Stimulated activated CD4-positive, alpha-beta T cell treated with anti-CD3 and anti-CD28 coated beads, Interleukin-12 subunit alpha, Interleukin-12 subunit beta, amount 100 ng/mL, for 48 hours (primary cell): ENCODE results near the gene GPATCH3.
"Not testable (repeated sequence)": the region's sequence is repeated elsewhere in the genome, so short reads cannot be mapped to it uniquely, and the experiment has no call there.

Source experiments
- DNase-seq, 3 donors: peaks; one replicate each; pipeline ENCODE4 v3.0.0-alpha.2; 2020; ENCODE audit warnings: low read depth in 2 of 3, low spot score in 1 of 3

The GPATCH3 gene, protein sequence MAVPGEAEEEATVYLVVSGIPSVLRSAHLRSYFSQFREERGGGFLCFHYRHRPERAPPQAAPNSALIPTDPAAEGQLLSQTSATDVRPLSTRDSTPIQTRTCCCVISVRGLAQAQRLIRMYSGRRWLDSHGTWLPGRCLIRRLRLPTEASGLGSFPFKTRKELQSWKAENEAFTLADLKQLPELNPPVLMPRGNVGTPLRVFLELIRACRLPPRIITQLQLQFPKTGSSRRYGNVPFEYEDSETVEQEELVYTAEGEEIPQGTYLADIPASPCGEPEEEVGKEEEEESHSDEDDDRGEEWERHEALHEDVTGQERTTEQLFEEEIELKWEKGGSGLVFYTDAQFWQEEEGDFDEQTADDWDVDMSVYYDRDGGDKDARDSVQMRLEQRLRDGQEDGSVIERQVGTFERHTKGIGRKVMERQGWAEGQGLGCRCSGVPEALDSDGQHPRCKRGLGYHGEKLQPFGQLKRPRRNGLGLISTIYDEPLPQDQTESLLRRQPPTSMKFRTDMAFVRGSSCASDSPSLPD

DNA sequence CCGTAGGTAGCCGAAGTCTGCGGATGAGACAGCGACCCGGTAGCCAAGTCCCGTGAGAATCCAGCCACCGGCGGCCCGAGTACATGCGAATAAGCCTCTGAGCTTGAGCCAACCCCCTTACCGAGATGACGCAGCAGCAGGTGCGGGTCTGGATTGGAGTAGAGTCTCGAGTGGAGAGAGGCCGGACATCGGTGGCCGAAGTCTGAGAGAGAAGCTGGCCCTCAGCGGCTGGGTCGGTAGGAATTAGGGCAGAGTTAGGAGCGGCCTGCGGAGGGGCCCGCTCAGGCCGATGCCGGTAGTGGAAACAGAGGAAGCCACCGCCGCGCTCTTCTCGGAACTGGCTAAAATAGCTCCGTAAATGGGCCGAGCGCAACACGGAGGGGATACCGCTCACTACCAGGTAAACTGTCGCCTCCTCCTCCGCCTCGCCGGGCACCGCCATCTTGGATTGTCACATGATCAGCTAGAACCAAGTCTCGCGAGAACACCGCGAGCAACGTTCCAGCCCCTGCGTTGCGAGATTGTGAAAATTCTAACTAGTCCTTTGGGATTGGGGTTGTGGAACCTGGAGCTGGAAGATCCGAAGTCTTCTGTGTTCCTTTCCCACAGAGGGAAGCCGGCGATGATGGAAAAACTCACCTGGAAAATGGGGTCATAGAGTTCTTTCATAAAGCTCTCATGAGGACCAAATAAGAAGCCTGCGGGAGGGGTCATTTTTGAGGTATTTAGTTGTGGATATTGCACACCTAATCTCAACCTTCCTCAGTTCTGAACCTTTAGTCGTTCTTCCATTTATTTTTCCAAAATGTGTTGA, at the start of gene GPATCH3:
Gene GPATCH3, minus strand, starts transcription at position 467 of the 814 bp plus-strand sequence. Its CDS starts 25 bp downstream, at position 442.
- peak; percentile 82 to 87 (median 85) for DNase-seq

DNA sequence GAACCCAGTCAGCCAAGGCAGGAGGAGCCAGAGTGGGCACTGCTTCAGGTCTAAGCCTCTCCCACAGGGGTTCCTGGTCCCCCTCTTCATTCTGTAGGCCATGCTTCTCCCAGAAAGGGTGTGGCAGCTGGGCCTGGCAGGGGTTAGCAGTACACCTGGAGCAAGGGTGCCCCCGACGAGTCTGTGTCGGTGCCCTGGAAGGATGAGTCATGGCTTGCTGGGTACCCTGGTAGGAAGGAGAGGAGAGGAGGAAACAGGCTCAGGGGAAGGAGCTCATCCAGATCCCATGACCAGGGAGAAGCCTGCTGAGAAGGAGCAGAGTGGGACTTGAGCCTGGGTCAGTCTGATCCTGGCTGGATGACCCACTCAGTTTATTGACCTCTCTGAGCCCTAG, 49.7 kb upstream of the GPATCH3 start:
- no peak for DNase-seq

DNA sequence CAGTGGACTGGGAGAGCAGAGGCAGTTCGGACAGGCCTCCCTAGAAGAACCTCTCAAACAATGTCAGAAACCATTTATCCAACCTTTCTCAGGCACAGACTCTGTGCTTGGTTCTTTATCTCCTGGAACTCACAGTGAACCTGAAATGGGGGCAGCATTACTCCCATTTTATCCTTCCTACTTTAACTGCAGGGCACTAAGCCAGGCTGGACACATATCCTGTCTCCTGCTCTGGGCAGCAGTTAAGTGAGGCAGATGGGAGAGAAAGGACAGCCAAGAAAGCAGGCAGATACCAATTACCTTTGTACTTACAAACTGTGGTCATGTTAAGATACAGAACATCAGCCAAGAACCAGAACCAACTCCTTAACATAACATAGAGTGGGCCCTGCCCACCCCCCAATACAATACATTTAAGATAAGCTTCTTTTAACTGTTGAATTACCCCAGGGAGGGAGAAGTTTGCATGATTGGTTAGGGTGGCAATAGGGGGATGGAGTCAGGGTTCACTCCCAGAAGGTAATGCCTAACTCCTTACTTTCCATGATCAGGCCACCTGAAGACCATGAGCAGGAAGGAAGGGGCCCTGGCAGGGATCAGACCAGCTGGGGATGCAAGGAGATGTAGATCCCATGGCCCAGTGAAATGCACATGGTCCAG, 49.1 kb upstream of the GPATCH3 start:
- no peak for DNase-seq

DNA sequence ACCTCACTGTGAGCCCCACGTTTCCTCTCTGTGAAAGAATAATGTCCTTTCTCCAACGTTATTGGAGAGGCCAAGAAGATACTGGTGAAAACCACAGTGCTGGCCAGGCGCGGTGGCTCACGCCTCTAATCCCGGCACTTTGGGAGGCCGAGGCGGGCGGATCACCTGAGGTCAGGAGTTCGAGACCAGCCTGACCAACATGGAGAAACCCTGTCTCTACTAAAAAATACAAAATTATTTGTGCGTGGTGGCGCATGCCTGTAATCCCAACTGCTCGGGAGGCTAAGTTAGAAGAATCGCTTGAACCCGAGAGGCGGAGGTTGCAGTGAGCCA, 48.4 kb upstream of the GPATCH3 start:
- not testable (repeated sequence) for DNase-seq

DNA sequence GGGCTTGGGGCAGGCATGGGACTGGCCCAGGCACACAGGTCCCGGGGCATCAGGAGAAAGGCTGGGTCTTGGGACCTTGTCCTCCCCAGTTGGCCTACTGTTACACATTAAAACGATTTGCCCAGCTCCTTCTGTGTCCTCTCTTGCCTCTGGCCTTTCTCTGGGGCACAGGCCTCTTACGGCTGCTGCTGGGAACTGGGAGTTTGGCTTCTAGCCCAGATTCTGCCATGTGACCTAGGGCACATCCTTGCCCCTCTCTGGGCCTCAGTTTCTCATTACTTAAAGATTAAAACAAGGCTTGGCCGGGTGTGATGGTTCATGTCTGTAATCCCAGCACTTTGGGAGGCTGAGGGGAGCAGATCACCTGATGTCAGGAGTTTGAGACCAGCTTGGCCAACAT, 46.0 kb upstream of the GPATCH3 start:
- no peak for DNase-seq

DNA sequence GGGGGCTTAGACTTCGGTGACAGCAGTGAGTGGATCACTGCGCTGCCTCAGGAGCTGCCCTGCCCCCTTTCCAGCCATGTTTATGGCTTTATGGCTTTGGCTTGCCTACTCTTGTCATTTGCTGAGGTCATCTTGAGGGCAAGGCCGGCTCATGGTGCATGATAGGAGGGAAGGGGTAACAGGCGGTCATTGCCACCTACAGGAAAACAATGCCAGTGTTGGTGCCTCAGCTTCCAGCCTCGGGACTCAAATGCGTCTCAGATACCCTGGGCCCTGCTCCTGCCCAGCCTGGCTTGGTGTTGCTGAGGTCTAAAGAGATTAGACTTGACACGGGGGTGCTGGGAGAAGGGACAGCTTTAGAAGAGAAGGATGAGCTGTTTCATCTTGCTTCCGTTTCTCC, 45.5 kb upstream of the GPATCH3 start:
- no peak for DNase-seq

DNA sequence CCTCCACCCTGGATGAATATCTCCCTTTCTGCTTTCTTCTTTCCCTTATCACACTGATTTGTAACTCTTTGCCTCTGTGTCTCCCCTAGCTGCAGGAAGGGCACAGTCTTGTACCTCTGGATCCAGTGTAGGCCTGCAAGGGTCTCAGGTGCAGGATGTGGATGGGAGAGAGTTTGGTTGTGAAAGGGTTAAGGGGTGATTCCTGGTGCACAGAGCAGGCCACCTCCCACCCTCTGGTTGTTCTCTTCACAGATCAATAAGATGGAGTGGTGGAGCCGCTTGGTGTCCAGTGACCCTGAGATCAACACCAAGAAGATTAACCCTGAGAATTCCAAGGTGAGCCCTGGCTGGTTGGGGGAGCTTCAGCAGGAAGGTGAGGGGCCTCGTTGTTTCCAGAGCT, 44.9 kb upstream of the GPATCH3 start:
- DNase-seq, result no peak

DNA sequence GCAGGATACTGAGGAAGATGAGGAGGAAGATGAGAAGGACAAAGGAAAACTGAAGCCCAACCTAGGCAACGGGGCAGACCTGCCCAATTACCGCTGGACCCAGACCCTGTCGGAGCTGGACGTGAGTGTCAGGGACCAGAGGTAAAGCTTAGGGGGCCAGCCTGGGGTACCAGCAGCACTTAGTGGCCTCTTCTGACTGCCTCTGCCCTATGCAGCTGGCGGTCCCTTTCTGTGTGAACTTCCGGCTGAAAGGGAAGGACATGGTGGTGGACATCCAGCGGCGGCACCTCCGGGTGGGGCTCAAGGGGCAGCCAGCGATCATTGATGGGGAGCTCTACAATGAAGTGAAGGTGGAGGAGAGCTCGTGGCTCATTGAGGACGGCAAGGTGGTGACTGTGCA, 42.4 kb upstream of the GPATCH3 start:
- DNase-seq, result no peak

DNA sequence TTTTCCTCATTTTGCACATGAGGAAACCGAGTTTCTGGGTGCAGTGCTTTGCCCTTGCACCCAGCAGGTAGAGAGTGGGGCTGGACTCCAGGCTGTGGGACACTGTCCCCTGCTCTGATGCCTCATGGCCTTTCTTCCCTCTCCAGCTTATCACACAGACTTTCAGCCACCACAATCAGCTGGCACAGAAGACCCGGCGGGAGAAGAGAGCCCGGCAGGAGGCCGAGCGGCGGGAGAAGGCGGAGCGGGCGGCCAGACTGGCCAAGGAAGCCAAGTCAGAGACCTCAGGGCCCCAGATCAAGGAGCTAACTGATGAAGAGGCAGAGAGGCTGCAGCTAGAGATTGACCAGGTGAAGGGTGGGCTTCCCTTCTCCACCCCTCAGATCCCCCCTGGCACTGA, 41.0 kb upstream of the GPATCH3 start:
- no peak for DNase-seq

DNA sequence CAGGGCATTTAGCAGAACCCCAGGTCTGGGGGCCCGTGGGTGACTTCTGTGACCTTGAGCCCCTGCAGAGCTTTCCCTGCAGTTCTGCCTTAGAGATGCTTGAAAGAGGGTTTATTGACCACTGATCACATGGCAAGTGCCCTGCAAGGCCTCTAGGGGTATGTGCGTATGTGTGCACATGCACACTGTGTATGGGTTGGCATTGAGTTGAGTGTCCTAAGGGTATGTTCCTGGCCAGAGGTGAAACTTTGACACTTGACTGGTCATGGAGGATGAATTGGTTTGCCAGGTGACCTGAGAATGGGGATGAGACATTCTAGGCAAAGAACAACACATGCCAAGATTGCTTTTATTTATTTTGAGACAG, 38.4 kb upstream of the GPATCH3 start:
- DNase-seq, result no peak

DNA sequence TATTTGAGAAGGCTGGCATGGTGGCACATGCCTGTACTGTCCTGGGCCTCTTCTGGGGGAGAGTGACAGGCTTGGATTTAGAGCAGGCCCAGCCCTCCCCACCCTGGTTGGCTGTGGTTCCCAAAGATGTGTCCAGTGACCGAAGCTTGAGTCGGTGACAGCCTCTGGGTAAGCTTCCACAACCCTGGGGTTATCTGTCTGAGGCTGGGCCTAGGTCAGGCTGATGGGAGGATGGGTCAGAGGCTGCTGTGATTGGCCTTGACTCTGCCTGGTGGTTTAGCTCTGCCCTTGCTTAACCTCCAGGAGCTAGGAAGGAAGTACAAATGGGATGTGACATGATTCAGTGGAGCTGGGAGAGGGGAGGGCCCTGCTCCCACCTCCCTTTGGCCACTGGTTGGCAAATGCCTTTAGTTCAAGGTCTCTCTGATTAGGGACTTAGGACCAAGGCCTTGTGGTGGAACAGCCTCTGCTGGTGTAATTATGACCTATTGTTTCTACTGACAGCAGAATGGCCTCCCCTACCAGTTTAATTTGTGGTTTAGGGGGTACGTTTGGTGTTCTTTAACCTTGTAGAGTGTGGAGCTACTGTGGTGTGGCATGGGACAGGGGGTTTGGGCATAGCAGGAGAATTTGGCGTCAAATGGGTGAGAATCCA, 37.9 kb upstream of the GPATCH3 start:
- no peak for DNase-seq

DNA sequence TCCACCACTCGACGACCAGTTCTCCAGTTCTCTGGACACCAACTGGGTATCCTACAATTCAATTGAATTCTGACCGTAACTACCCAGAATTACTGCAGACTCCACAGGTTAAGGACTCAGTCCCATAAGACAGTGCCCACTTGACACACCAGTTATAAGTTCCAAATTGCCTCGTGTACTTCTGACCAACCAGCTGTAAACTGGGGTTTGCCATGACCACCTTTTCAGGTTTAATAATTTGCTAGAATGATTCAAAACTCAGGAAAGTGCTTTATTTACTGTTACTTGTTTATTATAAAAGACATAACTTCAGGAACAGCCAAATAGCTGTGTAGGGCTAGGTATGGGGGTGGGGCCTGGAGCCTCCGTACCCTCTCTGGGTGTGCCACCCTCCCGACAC, 36.6 kb upstream of the GPATCH3 start:
- DNase-seq, result no peak

DNA sequence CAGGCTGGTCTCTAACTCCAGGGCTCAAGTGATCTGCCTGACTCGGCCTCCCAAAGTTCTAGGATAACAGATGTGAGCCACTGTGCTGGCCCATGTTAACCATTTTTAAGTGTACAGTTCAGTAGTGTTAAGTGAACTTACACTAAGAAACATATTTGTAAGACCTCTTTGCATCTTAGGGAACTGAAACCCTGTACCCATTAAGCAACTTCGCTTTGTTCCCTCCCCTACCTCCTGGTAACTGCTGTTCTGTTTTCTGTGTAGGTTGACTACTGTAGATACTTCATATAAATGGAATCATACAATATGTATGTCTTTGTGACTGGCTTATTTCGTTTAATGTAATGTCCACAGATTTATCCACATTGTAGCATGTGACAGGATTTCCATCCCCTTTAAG, 32.3 kb upstream of the GPATCH3 start:
- no peak for DNase-seq

DNA sequence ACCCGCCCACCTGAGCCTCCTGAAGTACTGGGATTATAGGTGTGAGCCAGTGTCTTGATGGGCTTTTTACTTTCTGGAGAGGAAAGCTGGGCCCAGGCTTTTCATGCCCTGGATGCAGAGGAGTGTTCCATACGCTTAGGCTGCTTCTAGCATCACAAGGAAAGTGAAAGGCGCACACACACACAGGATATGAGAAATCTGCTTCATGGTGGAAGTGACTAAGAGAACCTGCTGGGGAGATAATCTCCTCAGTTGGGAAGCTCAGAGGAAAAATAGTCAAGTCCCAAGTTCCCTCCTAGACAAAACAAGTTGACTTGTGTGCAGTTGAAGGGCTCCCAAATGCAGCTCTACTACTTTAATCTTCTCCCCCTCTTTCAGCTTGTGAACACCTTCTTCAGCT, 23.4 kb upstream of the GPATCH3 start:
- peak in 1 of 3 donors; percentile 4 for DNase-seq

DNA sequence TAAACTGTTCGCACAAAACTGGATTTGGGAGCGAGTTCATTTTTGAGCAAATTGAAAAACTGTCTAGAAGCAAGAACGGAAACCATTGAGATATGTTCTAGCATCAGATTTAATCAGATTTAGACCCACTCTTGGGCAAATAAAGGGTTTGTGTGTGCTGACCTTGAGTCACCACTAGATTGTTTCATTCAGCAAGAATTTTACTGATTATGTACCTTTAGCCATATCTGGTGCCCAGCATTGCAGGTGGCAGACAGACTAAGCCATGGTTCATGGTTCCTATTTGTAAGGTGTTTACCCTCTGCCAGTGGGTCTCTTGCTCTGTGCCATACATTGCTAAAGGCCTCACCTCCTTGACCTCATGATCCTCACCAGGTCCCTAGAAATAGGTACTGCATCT, 22.6 kb upstream of the GPATCH3 start:
- no peak for DNase-seq

DNA sequence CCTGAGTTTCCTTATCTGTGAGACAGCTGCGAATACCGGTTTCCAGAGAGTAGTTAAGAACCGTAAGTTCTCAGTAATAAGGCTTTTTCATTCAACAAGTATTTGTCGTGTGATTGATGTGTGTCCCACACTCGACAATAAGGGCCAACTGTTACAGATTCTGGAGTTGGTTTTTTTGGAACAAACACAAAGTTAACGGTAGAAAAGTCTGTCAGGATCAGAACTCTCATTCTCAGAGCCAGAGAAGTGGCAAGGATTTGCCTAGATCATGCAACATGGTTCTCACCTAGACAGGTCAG, 22.1 kb upstream of the GPATCH3 start:
- no peak for DNase-seq

DNA sequence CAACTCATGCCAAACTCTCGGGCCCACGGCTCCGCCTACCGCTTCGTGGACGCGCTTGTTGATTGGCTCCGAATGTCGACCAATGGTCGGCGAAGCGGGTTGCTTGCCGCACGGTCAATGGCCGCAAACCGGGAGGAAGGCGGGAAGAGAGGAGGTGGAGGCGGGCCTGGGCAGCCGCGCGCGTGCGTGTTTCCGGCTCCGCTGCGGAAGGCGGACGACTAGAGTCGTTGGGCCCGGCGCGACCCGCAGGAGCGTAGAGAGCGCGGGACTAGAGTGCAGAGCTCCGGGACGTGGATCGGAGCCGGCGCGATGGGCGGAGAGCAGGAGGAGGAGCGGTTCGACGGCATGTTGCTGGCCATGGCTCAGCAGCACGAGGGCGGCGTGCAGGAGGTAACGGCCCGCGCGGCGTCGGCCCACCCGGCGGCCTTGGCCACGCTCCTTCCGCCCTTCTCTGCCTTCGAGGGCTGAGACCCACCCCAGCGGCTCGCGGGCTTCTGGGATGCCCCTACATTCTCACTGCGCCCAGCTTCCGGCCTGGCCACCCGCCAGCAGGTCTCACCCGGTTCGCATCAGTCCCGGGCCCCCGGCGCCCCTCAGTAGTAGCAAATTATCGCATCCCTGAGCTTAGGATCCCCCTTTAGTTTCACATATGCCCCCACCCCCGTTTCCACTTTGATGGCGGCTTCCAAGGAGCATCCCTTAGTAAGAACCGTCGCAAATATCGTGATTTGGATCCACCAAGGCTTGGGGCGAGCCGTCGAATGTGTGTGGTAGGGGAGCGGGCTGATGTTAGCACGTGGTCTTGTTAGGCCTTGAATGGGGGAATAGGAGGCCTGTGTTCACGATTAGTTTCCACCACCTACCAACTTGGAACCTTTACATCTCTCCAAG, 21.5 kb upstream of the GPATCH3 start, which contains the start of gene NUDC:
Gene NUDC, plus strand, starts transcription at position 204 of the 891 bp plus-strand sequence. Its CDS starts 106 bp downstream, at position 310.
- DNase-seq, result peak; percentile 90 to 96 (median 96)

DNA sequence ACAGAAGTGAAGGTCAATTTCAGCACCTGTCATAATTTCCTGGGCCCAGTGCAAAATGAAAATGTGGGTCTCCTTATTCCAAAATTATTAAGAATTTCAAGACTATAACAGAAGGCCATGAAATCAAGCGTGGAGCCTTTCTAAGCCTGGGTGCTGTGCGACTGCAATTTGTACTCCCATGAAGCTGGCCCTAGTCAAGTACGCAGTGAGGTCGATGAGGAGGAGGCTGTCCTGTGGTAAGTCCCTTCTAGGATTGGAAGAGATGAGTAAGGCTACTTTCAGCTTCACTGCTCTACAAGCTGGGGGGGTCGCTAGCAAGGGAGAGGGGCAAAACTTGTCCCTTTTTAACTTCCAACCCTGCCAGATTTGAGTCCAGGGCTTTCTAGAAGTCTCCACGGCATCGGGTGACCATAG, 20.9 kb upstream of the GPATCH3 start:
- no peak for DNase-seq

DNA sequence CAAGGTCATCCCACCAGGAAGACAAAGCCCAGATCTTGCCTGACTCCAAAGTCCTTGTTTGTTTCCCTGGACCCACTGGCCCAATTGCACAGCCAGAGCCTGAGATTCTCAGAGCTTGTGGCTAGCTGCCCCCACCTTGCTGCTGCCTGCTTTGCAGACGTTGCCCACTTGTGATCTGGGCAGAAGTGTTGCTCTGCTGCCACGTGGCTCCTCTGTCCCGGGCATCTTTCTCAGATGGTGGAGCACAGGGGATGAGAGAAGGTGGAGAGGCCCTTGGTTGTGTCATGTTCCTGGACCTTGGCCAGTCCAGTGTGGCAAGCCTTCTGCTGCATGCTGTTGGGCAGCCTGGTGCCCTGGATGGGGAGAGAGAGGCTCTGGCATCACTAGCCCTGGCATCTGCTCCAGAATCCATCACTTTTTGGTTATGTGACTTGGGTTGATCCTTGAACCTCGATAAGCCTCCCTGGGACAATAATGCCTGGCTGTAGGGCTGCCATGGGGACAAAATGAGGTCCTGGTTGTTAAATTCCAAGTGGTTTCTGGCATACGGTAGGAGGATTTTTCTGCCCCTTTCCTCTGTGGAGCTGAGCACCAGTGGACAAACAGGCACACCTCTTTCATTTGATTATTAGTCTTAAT, 15.1 kb upstream of the GPATCH3 start:
- DNase-seq, result no peak
